Endothelial cell of umbilical vein (primary cell): ENCODE results near the gene CDK5. TPM values are rescaled to one million over a fixed set of nuclear protein-coding genes. Genes with fewer than 3 reads are reported as not detected.

Source experiments
- BruUV-seq: library from RNA; stranded (reverse); fragments of 400-500 nt; replicated peaks from 2 replicates; lab custom pipeline; 2021; lab: Mats Ljungman, UMichigan
- CTCF ChIA-PET: fragments of 300-600, 350-600 bp; sonication (Branson Sonifier 250); formaldehyde crosslinking; loops from one replicate; lab custom pipeline; 2021; ENCODE audit warnings: antibody characterized with exemption, inconsistent platforms; lab: Charles Lee
- POLR2A ChIA-PET: fragments of 300-600, 350-600 bp; sonication (Branson Sonifier 250); formaldehyde crosslinking; loops from one replicate; lab custom pipeline; 2021; ENCODE audit warnings: antibody characterized with exemption, inconsistent platforms; lab: Charles Lee
- DNase-seq: peaks from one replicate; pipeline ENCODE4 v3.0.0-alpha.2; 2011; ENCODE audit warnings: low read depth, low spot score
- FAIRE-seq: peaks from 2 replicates; lab custom pipeline; 2011; peaks lifted over from hg19 to GRCh38; lab: Jason Lieb, UNC
- H2AFZ ChIP-seq: 2 replicates; pipeline ENCODE4 v1.6.0; 2012; ENCODE audit warnings: low read depth, low read length, control low read depth, inconsistent platforms
- H3K27ac ChIP-seq: 2 replicates; pipeline ENCODE4 v1.5.1; 2011; ENCODE audit warnings: low read depth, mild to moderate bottlenecking, control low read depth, low read length, moderate library complexity; ENCODE audit not compliant: insufficient read depth
- H3K27me3 ChIP-seq, 2 experiments: 2 replicates each; pipeline versions ENCODE4 v1.6.0 to v1.6.1; 2011; ENCODE audit warnings: low read length in 2 of 2, mixed read lengths in 1 of 2; ENCODE audit not compliant: control insufficient read depth in 2 of 2, insufficient read depth in 2 of 2
- H3K36me3 ChIP-seq, 2 experiments: 2 replicates in 1 of 2; 3 replicates in 1 of 2; pipeline ENCODE4 v1.5.1; 2011; ENCODE audit warnings: low read length in 2 of 2, mild to moderate bottlenecking in 1 of 2, moderate library complexity in 1 of 2; ENCODE audit not compliant: control insufficient read depth in 2 of 2, insufficient read depth in 2 of 2; ENCODE audit errors: extremely low read depth in 1 of 2
- H3K4me1 ChIP-seq: 3 replicates; pipeline ENCODE4 v1.5.1; 2011; ENCODE audit warnings: mild to moderate bottlenecking, low read length; ENCODE audit not compliant: control insufficient read depth, insufficient read depth; ENCODE audit errors: extremely low read depth
- H3K4me2 ChIP-seq: 2 replicates; pipeline ENCODE4 v1.6.1; 2011; ENCODE audit warnings: low read length, control low read depth, mixed read lengths; ENCODE audit not compliant: insufficient read depth
- H3K4me3 ChIP-seq, 3 experiments: fragments of 200-600 bp in 1 of 3; sonication (generic), shearing (Covaris generic) in 1 of 3; replicated peaks in 1 of 3; 2 replicates each; pipeline ENCODE4 v1.5.1; 2011 to 2016; ENCODE audit warnings: control low read depth in 3 of 3, low read length in 3 of 3, mild to moderate bottlenecking in 2 of 3, inconsistent platforms in 1 of 3, low read depth in 1 of 3, moderate library complexity in 1 of 3; ENCODE audit not compliant: insufficient read depth in 1 of 3
- H3K79me2 ChIP-seq: 2 replicates; pipeline ENCODE4 v1.6.0; 2012; ENCODE audit warnings: low read length, inconsistent platforms; ENCODE audit not compliant: control insufficient read depth, insufficient read depth
- H3K9ac ChIP-seq: replicated peaks from 2 replicates; pipeline ENCODE3; 2011; ENCODE audit warnings: low read length, control low read depth; ENCODE audit not compliant: insufficient read depth; ENCODE audit errors: extremely low read depth
- H3K9me1 ChIP-seq: replicated peaks from 3 replicates; pipeline ENCODE4 v1.6.0; 2011; ENCODE audit warnings: mild to moderate bottlenecking, low read length; ENCODE audit not compliant: control insufficient read depth, insufficient read depth; ENCODE audit errors: extremely low read depth
- H3K9me3 ChIP-seq: replicated peaks from 2 replicates; pipeline ENCODE4 v1.5.1; 2012; ENCODE audit warnings: low read length, inconsistent platforms; ENCODE audit not compliant: control insufficient read depth, insufficient read depth
- H4K20me1 ChIP-seq: replicated peaks from 2 replicates; pipeline ENCODE3; 2011; ENCODE audit warnings: mild to moderate bottlenecking, low read length; ENCODE audit not compliant: control insufficient read depth, insufficient read depth; ENCODE audit errors: extremely low read depth
- CTCF ChIP-seq, 2 donors: IDR thresholded peaks; 1 replicate in 1 of 2; 2 replicates in 1 of 2; pipeline ENCODE4 v1.5.1; 2011; ENCODE audit warnings: low read length in 2 of 2, mild to moderate bottlenecking in 2 of 2, moderate library complexity in 2 of 2, control low read depth in 1 of 2, inconsistent platforms in 1 of 2, low read depth in 1 of 2; ENCODE audit not compliant: insufficient read depth in 1 of 2; ENCODE audit errors: extremely low read depth in 1 of 2
- EZH2 ChIP-seq: IDR thresholded peaks from 2 replicates; pipeline ENCODE4 v1.6.1; 2012; ENCODE audit warnings: borderline replicate concordance, low read depth, mild to moderate bottlenecking, moderate library complexity, low read length, inconsistent platforms; ENCODE audit not compliant: severe bottlenecking
- FOS ChIP-seq: IDR thresholded peaks from 2 replicates; pipeline ENCODE4 v1.6.1; 2011; ENCODE audit warnings: mild to moderate bottlenecking, low read length, moderate library complexity, borderline replicate concordance; ENCODE audit not compliant: insufficient read depth
- GATA2 ChIP-seq: IDR thresholded peaks from 2 replicates; pipeline ENCODE4 v1.7.0; 2011; ENCODE audit warnings: low read depth, mild to moderate bottlenecking, moderate library complexity, mixed read lengths, low read length; ENCODE audit not compliant: insufficient read length, insufficient read depth
- JUN ChIP-seq: IDR thresholded peaks from 2 replicates; pipeline ENCODE4 v1.6.1; 2011; ENCODE audit warnings: borderline replicate concordance, low read depth; ENCODE audit not compliant: insufficient read length, insufficient read depth
- MYC ChIP-seq: IDR thresholded peaks from one replicate; pipeline ENCODE4 v1.6.1; 2011; ENCODE audit warnings: mild to moderate bottlenecking, low read depth, low read length
- POLR2A ChIP-seq: IDR thresholded peaks from 2 replicates; pipeline ENCODE4 v1.6.1; 2012; ENCODE audit warnings: low read depth, mild to moderate bottlenecking, control low read depth, low read length
- POLR2AphosphoS5 ChIP-seq: IDR thresholded peaks from 2 replicates; pipeline ENCODE4 v1.6.1; 2012; ENCODE audit warnings: low read depth, mild to moderate bottlenecking, control low read depth, low read length, moderate library complexity; ENCODE audit not compliant: insufficient read depth
- dilution Hi-C: fragments of 300-500 bp; cut with MboI; formaldehyde crosslinking; loops from one replicate; pipeline ENCODE4 v1.15.0; 2019; ENCODE audit warnings: low sequenced_read_pairs; ENCODE audit not compliant: extremely low pct_ligation_motif_present
- intact Hi-C: fragments of 100-400 bp; cut with micrococcal nuclease; formaldehyde crosslinking; loops from one replicate; pipeline ENCODE4 v1.10.0; 2022
- polyA plus RNA-seq, 4 experiments: library from polyadenylated mRNA; depleted of rRNA in 3 of 4; stranded (reverse) in 3 of 4; unstranded in 1 of 4; fragments of >200 nt; gene quantifications; 2 replicates each; pipeline versions ENCODE4 v1.2.1 to v1.2.3, GENCODE V29; 2011 to 2012; ENCODE audit warnings: missing spikeins in 1 of 4
- total RNA-seq: library from RNA; stranded (reverse); gene quantifications from 2 replicates; pipeline ENCODE4 v1.2.3, GENCODE V29; 2021
- TF ChIP-seq, protein P1 (sequence below): IDR thresholded peaks from 2 replicates; pipeline ENCODE4 v1.6.1; 2011; ENCODE audit not compliant: insufficient read depth, insufficient read length

Gene CDK5
- total and polyA plus RNA-seq, 2 donors (not counting 3 experiments of a cell fraction or from before 2014, with no cell fraction given), result 16.5 to 38.3 TPM

GRCh38 chr7:151023232-151023631 lies 34.5 kb downstream of the CDK5 start:
- Histone ChIP-seq H3K27ac (no peak overlapping the region), H2AFZ (no peak overlapping the region), H3K27me3 (peaks cover 12 to 14% of the 10 kb centered on the region in 2 experiments), H3K79me2 (no peaks in the 10 kb centered on the region), H3K36me3 (no peaks in the 10 kb centered on the region), H3K4me3 (no peak overlapping the region), H3K9me3 (no peaks in the 10 kb centered on the region), H4K20me1 (no peaks in the 10 kb centered on the region), H3K9me1 (no peaks in the 10 kb centered on the region), H3K4me2 (no peak overlapping the region), H3K9ac (no peak overlapping the region), H3K4me1 (peaks cover 8% of the 10 kb centered on the region)
- FAIRE-seq (no peak), DNase-seq (no peak)
- ChIA-PET POLR2A (no interaction called here), CTCF (interaction anchor here (0.8 to 8.8 kb wide), 2 partner anchors 15 to 61 kb away, joined by 3 to 107 read pairs; no protein-coding TSS in a partner anchor)
- dilution Hi-C loops (no loop called here), intact Hi-C loops (no loop called here)
- BruUV-seq, result no TSS peak
- TF ChIP-seq EZH2, result no peak
- no peak for TF ChIP-seq JUN
- TF ChIP-seq POLR2A, result no peak
- TF ChIP-seq MYC, result no peak
- no peak for TF ChIP-seq GATA2
- TF ChIP-seq FOS, result no peak
- no peak for TF ChIP-seq CTCF (IDR thresholded peaks at IDR 0.05; ENCODE audit: extremely low read depth in 1 of 2, insufficient read depth in 1 of 2, low read depth in 1 of 2, low read length in 2 of 2)
- TF ChIP-seq POLR2AphosphoS5, result no peak
- TF ChIP-seq, protein P1, sequence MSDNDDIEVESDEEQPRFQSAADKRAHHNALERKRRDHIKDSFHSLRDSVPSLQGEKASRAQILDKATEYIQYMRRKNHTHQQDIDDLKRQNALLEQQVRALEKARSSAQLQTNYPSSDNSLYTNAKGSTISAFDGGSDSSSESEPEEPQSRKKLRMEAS, result no peak
